Stimulated activated CD8-positive, alpha-beta memory T cell treated with anti-CD3 and anti-CD28 coated beads, Interleukin-4, amount 100 ng/mL, for 48 hours (primary cell): ENCODE data around the gene METTL26.

ENCODE experiments used
- DNase-seq: peaks from one replicate; pipeline ENCODE4 v3.0.0-alpha.2; 2020

METTL26 gene

GRCh38 chr16:593807-594206 lies 42.3 kb downstream of the METTL26 start:
- no peak for DNase-seq

DNA sequence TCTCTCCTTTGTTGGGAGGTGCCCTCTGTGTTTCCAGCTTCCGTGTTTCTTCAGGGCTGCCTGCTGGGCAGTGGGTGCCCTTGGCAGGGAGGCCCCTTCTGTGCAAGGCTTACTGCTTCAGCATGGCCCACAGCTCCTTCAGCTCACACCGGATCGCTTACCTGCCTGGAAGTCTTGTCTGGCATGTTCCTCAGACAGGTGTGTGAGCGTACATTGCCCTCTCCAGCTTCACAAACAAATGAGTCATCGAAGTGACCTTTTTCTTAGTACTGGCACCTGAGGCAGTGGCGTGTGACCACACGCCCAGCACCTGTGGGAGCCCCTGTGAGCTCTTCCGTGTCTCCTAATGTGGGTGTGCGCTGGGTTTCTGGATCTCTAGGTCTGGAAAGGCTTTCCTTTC lies 42.7 kb downstream of the METTL26 start:
- no peak for DNase-seq

GRCh38 chr16:592518-593306 lies 43.4 kb downstream of the METTL26 start:
- DNase-seq: no peak

GRCh38 chr16:591892-592517 lies 44.1 kb downstream of the METTL26 start:
- no peak for DNase-seq

DNA sequence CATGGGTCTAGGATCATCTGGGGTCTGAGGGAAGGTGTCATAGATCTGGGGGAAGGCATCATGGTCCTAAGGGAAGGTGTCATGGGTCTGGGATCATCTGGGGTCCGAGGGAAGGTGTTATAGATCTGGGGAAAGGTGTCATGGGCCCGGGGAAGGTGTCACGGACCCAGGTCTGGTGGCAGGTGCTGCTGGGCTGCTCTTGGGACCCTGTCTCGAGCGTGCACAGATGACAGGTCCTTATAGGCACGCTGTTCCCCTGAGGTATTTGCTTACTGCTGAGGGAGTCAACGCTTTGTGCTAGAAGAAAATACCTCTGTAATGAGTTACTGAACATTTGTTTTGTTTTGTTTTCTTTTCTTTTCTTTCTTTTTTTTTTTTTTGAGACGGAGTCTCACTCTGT lies 44.9 kb downstream of the METTL26 start:
- DNase-seq: no peak

DNA sequence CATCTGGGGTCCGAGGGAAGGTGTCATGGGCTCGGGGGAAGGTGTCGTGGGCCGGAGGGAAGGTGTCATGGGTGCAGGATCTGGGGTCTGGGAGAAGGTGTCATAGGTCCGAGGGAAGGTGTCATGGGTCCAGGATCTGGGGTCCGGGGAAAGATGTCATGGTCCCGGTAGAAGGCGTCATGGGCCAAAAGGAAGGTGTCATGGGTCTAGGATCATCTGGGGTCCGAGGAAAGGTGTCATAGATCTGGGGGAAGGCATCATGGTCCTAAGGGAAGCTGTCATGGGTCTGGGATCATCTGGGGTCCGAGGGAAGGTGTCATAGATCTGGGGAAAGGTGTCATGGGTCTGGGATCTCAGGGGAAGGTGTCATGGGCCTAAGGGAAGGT lies 45.3 kb downstream of the METTL26 start:
- DNase-seq: no peak

DNA sequence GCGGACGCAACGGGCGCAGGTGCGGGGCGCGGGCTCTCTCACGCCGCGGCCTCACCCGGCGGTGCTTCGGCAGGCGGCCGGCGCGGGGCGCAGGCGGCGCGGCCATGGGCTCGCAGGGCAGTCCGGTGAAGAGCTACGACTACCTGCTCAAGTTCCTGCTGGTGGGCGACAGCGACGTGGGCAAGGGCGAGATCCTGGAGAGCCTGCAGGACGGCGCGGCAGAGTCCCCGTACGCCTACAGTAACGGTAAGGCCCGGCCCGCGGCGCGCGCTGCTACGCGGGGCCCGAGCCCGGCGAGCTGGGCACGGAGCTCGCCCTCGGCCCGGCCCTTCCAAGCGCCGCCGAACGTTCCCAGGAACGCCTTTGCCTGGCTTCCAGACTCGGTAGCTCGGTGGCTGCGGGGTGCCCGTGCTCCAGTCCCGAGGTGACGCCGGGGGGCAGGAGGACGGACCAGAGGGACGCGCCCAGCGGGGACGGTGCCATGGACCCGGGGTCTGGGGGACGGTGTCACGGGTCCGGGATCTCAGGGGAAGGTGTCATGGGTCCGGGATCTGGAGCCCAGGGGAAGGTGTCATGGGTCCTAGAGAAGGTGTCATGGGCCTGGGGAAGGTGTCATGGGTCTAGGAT lies 45.8 kb downstream of the METTL26 start:
- DNase-seq: no peak

DNA sequence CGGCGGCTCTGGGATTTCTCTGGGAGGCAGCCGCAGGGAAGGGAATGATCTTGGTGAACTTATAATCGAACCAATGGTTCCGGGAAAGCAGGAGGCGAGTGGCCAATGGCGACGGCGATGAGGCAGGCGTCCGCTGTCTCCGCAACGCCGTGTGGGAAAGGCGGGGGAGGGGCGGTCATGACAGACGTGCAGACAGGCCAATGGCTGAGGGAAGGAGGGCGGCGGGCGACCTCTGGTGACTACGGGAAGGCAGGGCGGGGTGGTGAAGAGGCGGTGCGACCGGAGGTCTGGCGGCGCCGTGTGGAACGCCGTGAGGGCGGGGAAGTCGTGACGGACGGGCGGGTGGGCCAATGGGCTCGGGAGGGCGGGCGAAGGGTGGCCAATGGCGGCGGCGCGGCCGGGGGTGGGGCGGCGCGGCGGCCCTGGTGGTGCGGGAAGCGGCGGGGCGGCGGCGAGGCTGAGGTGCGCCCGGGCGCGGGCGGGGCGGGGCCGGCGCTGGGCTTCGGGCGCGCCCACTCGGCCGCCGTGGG lies 46.4 kb downstream of the METTL26 start, which contains the start of gene RAB40C:
Gene RAB40C, plus strand, starts transcription at position 409 of the 530 bp plus-strand sequence. CDS start 226 bp downstream, outside the sequence.
- peak; percentile 99 for DNase-seq

DNA sequence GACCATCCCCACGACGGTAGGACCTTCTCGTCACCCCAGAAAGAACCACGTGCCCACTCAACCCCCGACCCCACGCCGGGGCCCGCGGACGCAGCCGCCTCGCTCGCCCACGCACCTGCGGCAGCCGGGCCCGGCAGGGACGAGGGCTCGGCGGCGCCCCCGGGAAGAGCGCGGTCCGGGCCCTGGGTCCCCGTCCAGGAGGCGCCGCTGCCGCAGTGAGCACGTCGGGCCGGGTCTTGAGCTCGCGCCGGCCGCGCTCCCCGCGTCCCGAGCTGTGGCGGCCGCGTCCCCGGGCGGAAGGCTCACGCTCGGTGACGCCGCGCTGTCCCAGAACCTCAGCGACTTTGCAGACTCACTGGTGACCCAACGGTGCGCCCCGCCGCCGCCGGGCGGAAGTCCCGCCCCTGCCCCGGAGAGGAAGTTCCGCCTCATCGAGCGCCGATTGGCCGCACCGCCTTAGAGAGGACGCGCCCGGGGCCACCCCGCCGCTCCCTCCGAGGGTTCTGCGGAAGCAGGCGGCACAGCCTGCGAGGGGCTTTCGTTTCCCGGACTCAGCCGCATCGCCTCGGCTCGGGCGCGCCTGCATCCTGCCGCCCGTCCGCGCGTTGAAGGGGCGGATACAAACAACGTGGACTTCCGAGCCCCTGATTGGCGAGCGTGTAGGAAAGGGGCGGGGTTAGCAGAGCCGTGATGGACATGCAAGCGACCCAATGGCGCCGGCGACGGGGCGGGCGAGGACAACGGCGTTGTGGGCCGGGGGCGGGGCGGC lies 47.0 kb downstream of the METTL26 start:
- peak; percentile 99 for DNase-seq

DNA sequence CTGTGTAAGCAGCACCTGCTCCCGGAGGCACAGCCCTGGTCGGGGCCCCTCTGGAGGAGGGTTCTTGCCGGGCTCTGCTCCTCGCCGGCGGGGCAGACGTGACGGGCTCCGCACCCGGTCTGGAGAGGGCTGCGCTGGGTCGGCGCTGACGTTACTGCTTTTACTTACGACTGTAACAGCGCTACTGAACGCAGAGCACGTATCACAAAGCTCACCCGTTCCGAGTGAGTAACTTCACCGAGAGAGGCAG lies 47.5 kb downstream of the METTL26 start:
- peak; percentile 74 for DNase-seq

- DNase-seq: no peak
Measured at GRCh38 chr16:586645-587590, 49.2 kb downstream of the METTL26 start.

DNA sequence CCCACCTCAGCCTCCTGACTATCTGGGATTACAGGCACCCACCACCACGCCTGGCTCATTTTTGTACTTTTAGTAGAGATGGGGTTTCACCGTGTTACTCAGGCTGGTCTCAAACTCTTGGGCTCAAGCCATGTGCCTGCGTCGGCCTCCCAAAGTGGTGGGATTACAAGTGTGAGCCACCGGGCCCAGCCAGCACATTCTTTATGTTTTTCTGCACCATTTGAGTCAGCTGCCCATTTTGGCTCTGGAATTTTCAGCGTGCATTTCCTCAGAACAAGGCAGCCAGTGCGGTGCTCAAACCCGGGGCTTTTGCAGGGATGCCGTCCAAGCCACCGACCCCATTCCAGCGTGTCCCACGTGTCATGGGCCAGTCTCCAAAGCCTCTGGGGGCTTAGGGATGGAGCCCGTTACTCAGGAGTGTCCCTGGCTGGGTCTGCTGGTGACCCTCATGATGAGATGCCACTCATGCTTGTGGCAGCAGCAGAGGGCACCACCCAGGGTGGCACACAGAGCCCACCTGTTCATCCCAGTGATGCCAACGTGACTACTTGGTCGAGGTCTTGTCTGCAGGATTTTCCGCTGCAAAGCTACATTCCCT lies 50.0 kb downstream of the METTL26 start:
- no peak for DNase-seq

GRCh38 chr16:585351-585750 lies 50.8 kb downstream of the METTL26 start:
- no peak for DNase-seq
